SIG-M5 treated with dmso at 0.1 percent for 504 hours (cell line): ENCODE measurements around the gene GPATCH3.

Experiments
- DNase-seq: peaks from one replicate; lab custom pipeline; 2025; ENCODE audit not compliant: unreplicated experiment; lab: John Stamatoyannopoulos, UW

Gene GPATCH3

DNA sequence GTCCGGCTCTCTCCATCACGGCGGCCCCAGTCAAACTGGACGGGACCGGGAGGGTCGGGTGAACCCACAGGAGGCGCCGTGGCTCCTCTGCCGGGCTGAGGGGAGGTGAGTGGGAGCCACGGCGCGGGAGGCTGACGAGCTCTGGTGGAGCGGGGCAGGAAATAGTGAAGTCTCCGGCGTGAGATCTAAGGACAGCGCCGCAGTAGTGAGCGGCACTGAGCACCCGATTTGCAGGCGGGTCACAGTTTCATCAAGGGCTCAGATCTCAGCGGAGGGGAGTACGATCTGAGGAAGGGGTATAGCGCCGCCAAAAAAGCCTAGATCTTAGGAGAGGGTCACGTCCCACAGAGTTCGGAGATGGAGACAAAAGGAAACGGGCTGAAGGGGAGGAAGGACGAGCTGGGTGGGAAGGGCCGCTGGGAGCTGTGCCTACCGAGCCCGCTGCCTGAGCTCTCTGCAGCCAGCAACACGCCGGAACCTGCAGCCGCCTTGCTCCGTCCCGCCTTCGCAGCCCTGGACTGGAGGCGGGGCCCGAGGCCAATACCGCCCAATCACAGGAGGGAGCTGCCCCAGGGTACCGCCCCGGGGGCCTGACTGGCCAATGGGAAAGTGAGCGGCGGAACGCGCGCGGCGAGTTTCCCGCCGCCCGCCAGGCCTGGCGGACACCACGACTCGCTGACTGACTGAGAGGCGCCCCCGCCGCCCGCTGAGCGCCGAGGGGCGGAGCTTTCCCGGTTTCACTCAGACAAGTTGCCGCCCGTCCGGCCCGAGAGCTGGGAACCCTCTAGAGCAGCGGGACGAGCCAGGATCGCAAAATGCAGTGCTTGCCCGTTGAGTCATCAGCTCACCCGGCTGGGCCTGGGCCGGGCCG is 35.4 kb downstream of the GPATCH3 start:
- peak; percentile 95 for DNase-seq

DNA sequence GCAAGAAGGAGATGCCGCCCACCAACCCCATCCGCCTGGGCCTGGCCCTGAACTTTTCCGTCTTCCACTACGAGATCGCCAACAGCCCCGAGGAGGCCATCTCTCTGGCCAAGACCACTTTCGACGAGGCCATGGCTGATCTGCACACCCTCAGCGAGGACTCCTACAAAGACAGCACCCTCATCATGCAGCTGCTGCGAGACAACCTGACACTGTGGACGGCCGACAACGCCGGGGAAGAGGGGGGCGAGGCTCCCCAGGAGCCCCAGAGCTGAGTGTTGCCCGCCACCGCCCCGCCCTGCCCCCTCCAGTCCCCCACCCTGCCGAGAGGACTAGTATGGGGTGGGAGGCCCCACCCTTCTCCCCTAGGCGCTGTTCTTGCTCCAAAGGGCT is 36.6 kb downstream of the GPATCH3 start:
- DNase-seq: no peak

DNA sequence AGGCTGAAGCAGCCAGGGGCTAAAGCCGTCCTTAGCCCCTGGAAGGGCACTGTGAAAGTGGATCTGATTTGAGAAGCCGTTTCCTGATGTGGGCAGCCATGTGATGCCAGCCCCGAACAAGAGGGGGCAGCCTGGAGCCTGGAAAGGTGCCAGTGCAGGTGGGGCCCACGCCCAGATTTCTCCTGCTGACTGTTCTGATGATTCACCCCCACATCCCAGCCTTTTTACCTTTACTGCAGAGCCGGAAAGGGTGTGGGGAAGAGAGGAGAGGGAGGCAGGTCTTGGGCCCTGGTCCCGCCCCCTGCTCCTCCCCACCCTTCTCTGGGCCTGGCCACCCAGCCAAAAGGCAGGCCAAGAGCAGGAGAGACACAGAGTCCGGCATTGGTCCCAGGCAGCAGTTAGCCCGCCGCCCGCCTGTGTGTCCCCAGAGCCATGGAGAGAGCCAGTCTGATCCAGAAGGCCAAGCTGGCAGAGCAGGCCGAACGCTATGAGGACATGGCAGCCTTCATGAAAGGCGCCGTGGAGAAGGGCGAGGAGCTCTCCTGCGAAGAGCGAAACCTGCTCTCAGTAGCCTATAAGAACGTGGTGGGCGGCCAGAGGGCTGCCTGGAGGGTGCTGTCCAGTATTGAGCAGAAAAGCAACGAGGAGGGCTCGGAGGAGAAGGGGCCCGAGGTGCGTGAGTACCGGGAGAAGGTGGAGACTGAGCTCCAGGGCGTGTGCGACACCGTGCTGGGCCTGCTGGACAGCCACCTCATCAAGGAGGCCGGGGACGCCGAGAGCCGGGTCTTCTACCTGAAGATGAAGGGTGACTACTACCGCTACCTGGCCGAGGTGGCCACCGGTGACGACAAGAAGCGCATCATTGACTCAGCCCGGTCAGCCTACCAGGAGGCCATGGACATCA is 37.2 kb downstream of the GPATCH3 start, which contains the start of gene SFN:
TSS of gene SFN (plus strand) at position 369 of the 904 bp plus-strand sequence. CDS start at position 433, 64 bp downstream.
- peak; percentile 47 for DNase-seq

DNA sequence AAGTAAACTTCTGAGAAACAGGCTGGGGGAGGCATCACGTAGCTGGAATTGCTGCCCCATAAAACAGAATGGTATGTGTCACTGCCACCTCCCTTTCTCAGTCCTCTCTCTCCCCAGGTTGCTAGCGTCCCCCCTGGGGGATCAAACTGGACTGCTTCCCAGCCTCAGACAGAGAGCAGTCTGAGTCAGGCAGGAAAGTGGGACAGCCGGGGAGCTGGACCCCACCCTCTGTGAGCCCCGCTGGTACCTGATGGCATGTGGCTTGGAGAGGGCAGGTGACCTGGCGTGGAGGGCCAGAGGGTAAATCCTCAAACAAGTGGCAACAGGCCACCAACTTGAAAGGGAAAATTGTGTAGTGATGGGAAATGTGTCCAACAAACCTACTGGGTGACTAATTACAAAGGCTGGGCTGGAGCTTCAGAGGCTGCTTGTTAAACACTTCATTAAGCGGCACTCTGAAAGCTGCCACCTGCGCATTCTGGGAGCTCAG is 38.3 kb downstream of the GPATCH3 start:
- no peak for DNase-seq

DNA sequence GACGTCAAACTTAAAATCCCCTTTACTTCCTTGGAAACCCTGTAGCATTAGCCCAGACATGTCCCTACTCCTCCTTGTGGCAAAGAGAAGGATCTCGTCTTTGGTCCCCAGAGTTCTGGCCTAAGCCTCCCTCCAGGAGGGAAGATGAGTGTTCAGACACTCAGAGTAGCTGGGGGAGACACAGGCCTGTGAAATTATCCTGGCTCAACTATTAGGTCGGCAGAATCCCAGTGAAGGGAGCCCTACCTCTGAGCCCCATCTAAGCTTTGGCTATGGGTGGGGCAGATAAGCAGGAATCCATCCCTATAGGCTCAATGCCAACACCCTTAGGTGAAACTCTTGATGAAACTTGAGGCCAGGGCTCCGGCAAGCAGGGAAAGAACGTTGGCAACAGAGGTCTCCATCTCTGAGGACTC is 39.0 kb downstream of the GPATCH3 start:
- DNase-seq: no peak

DNA sequence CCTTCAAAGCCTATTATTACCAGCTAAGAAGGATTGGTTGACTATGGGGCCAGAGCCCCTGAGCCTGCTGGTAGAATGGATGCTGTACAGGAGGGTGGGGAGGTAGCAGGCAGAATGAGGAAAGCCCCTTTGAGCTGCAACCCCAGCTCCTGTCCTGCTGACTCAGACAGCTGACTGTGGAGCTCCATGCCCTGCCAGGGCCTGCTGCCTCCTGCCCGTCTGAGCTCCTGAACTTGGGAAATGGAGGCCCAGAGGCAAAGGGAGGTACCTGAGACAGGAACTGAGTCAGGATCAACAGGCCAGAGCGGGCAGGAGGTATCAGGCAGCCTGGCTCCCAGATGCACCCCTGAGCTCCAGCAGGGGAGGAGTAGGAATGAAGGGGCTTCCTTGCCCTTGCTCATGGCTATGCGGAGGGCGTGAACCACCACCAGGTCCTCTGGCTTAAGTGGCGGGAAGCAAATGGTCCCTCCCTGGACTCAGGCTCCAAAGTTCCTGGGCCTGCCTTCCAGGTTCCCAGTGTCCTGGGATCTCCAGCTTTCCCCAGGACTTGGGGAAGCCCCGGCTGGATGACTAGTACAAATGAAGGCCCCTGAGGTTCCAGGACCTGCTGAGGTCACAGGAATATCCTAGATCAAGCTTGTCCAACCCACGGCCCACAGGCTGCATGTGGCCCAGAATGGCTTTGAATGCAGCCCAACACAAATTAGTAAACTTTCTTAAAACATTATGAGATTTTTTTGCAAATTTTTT is 41.2 kb downstream of the GPATCH3 start:
- no peak for DNase-seq

DNA sequence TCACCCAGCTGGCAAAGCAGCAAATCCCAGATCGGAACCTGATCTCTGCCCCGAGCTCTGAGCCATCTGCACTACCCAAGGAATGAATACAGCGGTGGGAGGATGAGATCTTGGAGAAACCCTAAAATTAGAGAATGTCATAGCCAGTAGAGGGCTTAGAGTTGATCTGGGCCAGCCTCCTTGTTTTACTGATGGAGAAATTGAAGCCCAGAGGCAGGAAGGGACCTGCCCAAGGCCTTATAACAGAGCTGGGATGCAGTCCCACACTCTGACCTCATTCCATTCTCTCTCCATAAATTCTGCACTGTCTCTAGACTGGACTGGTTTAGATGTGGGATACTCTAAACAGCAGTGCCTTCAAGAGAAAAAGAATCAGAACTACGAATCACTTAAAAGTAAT is 42.1 kb downstream of the GPATCH3 start:
- DNase-seq: no peak

DNA sequence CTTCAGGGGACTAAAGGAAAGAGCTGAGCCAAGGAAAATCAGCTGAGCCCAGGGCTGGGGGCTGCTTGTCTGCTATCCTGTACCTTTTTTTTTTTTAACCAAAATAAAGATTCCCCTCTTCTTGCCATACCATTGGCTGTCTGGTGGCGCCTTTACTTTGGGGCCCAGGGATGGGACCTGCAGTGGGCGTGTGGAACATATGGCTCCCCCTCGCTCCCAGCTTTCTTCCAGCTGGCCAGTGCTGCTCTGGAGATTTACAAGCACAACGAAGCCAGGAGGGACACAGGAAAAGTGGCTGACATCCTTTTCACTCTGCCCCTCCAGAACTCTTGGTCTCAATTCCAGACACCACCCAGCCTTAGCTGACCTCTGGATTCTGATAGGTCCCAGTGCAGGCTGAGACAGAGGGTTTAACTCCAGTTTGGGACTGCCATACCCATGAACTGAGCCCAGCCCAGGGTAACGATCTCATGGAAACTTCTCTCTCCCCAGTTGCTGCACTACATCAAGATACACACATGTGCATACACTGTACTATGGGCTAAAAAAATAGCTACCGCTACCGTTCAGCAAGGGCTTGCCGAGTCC is 42.7 kb downstream of the GPATCH3 start:
- DNase-seq: no peak

DNA sequence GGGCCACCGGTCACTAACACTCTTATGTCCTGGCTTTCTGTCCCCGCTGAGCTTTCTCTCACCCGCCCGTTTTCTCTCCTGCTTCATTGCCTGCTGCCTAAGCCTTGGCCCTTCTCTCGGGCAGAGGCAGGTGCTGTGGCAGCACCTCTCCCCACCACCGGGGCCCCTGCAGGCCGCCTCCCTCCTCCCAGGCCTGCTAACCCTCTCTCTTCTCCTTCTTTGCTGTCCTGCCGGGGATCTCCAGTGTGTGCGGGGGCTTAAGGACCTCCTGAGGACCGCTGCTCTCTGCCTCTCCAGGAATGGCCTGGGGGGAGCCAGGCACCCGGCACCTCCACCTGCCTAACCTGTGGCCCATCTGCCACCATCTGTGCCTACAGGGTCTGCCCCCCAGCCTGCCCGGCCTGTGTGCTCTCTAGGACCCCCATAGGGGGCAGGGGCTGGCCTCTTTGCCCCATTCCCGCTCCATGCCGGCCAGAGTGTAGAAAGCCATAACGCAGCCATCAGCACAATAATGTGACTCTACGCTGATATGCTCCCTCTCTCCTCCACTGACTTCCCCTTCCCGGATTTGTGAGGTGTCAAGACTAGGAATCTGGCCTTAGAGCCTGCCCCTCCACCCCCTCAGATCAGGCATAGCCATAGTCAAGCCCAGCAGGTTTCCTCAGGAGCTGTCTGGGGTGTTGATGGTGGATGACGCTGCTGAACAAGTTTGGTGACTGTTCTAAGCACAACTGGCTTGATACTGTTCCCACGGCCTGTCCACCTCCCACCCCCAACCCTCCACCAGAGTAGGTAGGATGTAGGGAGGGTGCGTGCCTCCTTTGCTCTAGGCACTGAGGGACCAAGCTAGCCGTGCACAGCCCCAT is 43.4 kb downstream of the GPATCH3 start:
- peak; percentile 20 for DNase-seq

DNA sequence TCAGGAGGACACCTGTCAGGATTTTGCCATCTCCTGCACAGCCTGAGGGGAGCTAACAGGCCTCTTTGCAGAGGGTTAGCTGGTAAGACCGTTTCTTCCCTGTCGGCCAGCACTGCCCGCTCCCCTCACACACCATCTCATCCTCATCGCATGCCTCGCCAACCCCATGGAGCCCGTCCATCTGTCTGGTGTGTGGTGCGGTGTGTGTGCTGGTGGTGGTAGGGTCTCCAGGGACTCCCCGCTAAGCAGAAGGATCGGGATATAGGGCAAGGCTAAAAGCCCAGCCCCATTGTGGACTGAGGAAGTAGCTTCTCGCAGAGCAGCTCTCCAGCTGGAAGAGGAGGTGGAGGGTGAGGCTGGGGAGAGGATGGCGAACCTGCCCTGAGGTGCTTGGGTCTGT is 44.1 kb downstream of the GPATCH3 start:
- no peak for DNase-seq

DNA sequence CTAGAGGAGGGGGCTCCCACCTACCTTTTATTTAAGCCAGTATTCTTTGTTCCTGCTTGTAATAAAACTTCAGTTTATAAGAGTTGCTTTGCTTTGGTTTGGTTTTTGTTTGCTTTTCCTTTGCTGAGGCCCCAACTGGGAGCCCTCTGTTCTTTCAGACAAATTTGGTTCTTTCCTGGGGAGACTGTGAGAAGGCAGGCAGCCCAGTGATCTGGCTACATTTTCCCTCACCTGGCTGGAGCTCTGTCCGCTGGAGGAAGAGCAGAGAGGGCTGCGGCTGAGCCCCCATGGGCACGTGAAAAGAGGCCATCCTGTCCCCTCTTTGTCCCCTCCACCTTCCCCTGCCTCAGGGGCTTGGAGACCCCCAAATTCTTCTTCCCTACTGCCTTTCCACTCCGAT is 44.6 kb downstream of the GPATCH3 start:
- no peak for DNase-seq

DNA sequence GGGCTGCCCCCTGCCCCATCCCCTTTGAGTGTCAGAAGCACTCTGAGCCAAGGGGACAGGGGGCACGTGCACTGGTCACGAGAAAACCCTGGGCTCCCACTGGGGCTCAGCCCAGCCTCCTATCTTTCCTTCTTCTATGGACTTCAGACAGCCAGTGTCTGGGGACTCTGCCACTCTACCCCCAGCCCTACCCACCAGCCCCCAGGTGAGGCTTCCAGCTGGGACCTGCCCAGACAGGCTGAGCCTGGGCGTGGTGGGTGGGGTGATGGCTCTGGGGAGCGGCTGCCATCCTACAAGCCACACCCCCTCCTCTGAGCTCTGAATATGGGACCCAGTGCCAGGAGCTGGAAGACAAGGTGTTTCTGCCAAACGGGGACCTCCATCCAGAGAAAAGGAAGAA is 45.4 kb downstream of the GPATCH3 start:
- DNase-seq: no peak

DNA sequence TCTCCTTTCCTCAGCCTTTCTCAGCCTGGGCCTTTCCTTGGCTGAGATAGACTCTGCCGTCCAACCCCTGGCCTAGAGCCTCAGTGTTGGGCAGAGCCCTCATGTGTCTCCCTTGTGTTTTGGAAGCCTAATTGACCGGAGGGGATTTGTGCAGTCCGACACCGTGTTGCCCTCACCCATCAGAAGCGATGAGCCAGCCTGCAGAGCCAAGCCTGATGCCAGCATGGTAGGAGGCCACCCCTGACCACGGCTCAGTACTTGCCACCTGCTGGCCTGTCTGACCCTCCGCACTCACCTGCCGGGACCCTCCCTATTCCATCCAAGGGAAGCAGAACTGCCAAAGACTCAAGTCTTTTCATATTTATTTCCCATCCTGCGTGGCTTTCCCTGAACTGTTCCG is 46.7 kb downstream of the GPATCH3 start:
- DNase-seq: no peak

DNA sequence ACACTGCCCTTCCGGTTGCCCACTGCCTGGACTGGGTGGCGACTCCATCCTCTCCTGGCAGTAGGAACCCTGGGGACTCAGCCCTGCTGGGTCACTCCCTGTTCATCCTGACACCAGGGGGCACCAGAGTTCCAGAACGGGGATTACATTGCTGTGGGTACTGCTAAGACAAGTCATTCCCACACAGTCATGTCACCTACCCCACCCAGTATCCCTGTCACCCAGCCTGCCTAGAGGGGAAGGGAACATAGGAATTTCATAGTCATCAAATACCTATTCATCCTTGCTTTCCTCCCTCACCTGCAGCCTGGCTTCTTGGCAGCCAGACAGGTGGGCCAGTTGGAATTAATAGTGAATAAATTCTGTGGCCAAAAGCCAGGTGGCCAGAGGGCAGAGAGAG is 47.1 kb downstream of the GPATCH3 start:
- DNase-seq: peak; percentile 73

DNA sequence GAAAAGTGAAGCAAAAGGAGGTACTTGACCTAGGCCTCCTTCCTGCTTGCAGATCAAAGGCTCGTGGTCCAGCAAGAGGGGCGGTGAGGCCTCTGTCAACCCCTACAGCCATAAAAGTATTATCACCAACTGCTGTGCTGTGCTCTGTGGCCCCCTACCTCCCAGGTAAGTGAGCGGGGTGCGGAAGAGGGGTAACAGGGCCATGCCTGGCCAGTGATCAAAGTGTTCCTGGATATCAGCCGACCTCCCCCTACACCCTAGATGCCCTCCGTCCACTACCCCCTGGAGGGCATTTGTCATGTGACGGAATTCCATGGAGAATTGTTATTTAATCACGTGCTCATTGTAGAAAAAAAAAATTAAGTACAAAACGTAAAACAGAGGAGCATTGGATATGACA is 47.6 kb downstream of the GPATCH3 start:
- DNase-seq: no peak

DNA sequence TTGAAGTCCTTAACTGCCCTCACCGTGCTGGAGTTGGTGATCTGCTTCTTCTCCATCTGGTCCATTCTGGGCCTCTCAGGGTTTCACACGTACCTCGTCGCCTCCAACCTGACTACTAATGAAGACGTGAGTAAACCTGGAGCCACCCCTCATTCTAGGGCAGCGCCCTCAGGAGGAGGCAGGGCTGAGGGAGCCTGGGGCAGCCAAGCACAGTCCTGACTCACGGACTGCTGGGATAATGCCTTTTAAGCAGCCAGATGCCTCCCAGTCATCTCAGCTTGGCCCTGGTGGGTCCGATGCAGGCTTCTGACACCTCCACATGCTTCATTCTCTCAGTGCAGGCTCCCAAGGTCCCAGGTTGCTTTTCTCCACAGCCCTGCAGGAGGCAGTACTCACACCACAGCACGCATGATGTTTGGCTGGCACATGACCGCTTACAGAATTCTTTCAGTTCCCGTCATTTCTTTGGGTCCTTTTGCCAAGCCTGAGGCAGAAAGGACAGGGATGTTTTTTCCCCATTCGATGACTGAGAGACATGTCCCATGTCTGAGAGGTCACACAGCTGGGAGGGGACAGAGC is 49.1 kb downstream of the GPATCH3 start:
- DNase-seq: no peak

DNA sequence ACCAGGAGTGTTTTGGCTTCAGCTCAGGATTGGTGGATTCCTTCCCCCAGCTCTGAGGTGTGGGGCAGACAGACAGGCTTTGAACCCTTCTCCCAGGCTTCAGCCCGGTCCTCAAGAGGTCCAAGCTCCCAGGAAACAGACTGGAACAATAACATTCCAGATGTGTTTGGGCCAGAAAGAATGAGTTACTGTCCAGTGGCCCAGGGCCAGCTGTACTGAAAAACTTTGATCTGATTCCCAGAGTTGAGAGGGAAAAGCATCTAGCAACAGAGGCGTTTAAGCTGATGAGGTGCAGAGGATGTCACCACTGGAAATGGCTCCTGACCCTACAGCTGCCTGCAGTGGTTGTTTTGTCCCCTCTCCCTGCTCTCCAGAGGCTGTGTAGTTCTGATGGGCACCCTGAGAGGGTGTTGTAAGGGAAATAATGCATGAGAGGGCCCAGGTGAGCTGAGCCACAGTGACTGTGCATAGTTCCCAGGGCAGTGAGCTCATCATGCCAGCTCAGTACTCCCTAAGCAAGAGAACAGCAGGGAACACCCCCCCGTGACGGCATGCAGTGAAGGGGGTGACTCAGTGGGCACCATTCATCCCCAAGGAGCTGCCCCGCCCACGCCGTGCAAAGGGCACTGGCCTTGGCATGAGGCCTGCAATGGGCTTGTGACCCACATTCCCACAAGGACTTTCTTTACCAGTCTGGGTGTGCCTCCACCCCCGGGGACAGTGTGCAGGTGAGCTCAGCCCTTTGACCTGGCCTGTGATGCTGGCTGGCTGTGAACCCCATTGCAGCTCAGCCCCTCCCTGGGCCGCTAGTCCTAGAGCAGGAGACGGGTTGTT is 51.1 kb downstream of the GPATCH3 start:
- no peak for DNase-seq

DNA sequence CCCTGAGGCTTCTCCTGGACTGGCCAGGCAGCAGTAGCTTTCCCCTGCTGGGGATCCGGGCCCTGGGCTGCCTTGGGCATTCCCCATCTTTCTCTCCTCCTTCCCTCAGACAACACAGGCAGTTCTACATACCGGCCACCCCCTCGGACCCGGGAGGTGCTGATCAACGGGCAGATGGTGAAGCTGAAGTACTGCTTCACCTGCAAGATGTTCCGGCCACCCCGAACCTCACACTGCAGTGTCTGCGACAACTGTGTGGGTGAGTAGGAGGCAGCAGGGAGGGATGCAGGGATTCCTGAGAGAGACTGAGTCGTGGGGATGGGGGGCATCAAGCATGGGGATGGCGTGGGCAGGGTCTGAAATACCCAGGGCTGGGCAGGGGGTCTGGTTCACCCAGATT is 51.8 kb downstream of the GPATCH3 start:
- DNase-seq: no peak
